ENCODE results near the gene KCNA3.

Gene KCNA3

GRCh38 chr1:110645821-110646735 is 28.7 kb downstream of the KCNA3 start:
- H3K4me1 ChIP-seq (ENCODE audit: control insufficient read depth in 5 of 5, insufficient read depth in 5 of 5, low read length in 5 of 5), result peaks cover 0 to 24% (median 20%) of the 10 kb centered on the region in 5 donors
- H3K9me3 ChIP-seq (ENCODE audit: control insufficient read depth in 5 of 5, low read length in 5 of 5), result no peaks in the 10 kb centered on the region
- H3K27ac ChIP-seq (ENCODE audit: low read depth, low read length), result no peak overlapping the region
- H3K9ac ChIP-seq (ENCODE audit: low read length in 5 of 5), result no peak overlapping the region
- H3K4me3 ChIP-seq (ENCODE audit: low read depth in 1 of 5, low read length in 5 of 5), result no peak overlapping the region
- no peaks in the 10 kb centered on the region for H3K27me3 ChIP-seq (ENCODE audit: control insufficient read depth in 5 of 5, insufficient read depth in 4 of 5, low read length in 5 of 5)
- no peaks in the 10 kb centered on the region for H3K36me3 ChIP-seq (ENCODE audit: control insufficient read depth in 5 of 5, insufficient read depth in 5 of 5, low read length in 5 of 5)

GRCh38 chr1:110645211-110645610 is 29.5 kb downstream of the KCNA3 start:
- H3K36me3 ChIP-seq (ENCODE audit: control insufficient read depth in 5 of 5, insufficient read depth in 5 of 5, low read length in 5 of 5), result no peaks in the 10 kb centered on the region
- H3K27ac ChIP-seq (ENCODE audit: low read depth, low read length), result no peak overlapping the region
- H3K9me3 ChIP-seq (ENCODE audit: control insufficient read depth in 5 of 5, low read length in 5 of 5), result no peaks in the 10 kb centered on the region
- no peak overlapping the region for H3K9ac ChIP-seq (ENCODE audit: low read length in 5 of 5)
- H3K4me3 ChIP-seq (ENCODE audit: low read depth in 1 of 5, low read length in 5 of 5), result no peak overlapping the region
- peaks cover 0 to 24% (median 20%) of the 10 kb centered on the region in 5 donors for H3K4me1 ChIP-seq (ENCODE audit: control insufficient read depth in 5 of 5, insufficient read depth in 5 of 5, low read length in 5 of 5)
- no peaks in the 10 kb centered on the region for H3K27me3 ChIP-seq (ENCODE audit: control insufficient read depth in 5 of 5, insufficient read depth in 4 of 5, low read length in 5 of 5)

GRCh38 chr1:110643879-110644472 is 30.8 kb downstream of the KCNA3 start:
- H3K9ac ChIP-seq (ENCODE audit: low read length in 5 of 5), result no peak overlapping the region
- peaks cover 0 to 24% (median 20%) of the 10 kb centered on the region in 5 donors for H3K4me1 ChIP-seq (ENCODE audit: control insufficient read depth in 5 of 5, insufficient read depth in 5 of 5, low read length in 5 of 5)
- no peaks in the 10 kb centered on the region for H3K9me3 ChIP-seq (ENCODE audit: control insufficient read depth in 5 of 5, low read length in 5 of 5)
- H3K27me3 ChIP-seq (ENCODE audit: control insufficient read depth in 5 of 5, insufficient read depth in 4 of 5, low read length in 5 of 5), result no peaks in the 10 kb centered on the region
- no peak overlapping the region for H3K4me3 ChIP-seq (ENCODE audit: low read depth in 1 of 5, low read length in 5 of 5)
- H3K36me3 ChIP-seq (ENCODE audit: control insufficient read depth in 5 of 5, insufficient read depth in 5 of 5, low read length in 5 of 5), result no peaks in the 10 kb centered on the region
- H3K27ac ChIP-seq (ENCODE audit: low read depth, low read length), result no peak overlapping the region

GRCh38 chr1:110639724-110640386 is 34.9 kb downstream of the KCNA3 start:
- Histone ChIP-seq H3K36me3 (ENCODE audit: control insufficient read depth in 5 of 5, insufficient read depth in 5 of 5, low read length in 5 of 5) (no peaks in the 10 kb centered on the region), H3K4me1 (ENCODE audit: control insufficient read depth in 5 of 5, insufficient read depth in 5 of 5, low read length in 5 of 5) (peaks cover 0 to 15% (median 5%) of the 10 kb centered on the region in 5 donors), H3K4me3 (ENCODE audit: low read depth in 1 of 5, low read length in 5 of 5) (no peak overlapping the region), H3K27me3 (ENCODE audit: control insufficient read depth in 5 of 5, insufficient read depth in 4 of 5, low read length in 5 of 5) (peaks cover 0 to 4% (median 0%) of the 10 kb centered on the region in 5 donors), H3K9ac (ENCODE audit: low read length in 5 of 5) (no peak overlapping the region), H3K27ac (ENCODE audit: low read depth, low read length) (no peak overlapping the region), H3K9me3 (ENCODE audit: control insufficient read depth in 5 of 5, low read length in 5 of 5) (no peaks in the 10 kb centered on the region)

GRCh38 chr1:110638556-110638955 is 36.2 kb downstream of the KCNA3 start:
- Histone ChIP-seq H3K27ac (ENCODE audit: low read depth, low read length) (no peak overlapping the region), H3K9ac (ENCODE audit: low read length in 5 of 5) (no peak overlapping the region), H3K36me3 (ENCODE audit: control insufficient read depth in 5 of 5, insufficient read depth in 5 of 5, low read length in 5 of 5) (no peaks in the 10 kb centered on the region), H3K27me3 (ENCODE audit: control insufficient read depth in 5 of 5, insufficient read depth in 4 of 5, low read length in 5 of 5) (peaks cover 0 to 4% (median 0%) of the 10 kb centered on the region in 5 donors), H3K9me3 (ENCODE audit: control insufficient read depth in 5 of 5, low read length in 5 of 5) (no peaks in the 10 kb centered on the region), H3K4me3 (ENCODE audit: low read depth in 1 of 5, low read length in 5 of 5) (no peak overlapping the region), H3K4me1 (ENCODE audit: control insufficient read depth in 5 of 5, insufficient read depth in 5 of 5, low read length in 5 of 5) (peaks cover 3 to 16% (median 12%) of the 10 kb centered on the region in 5 donors)

GRCh38 chr1:110638058-110638457 is 36.7 kb downstream of the KCNA3 start:
- Histone ChIP-seq H3K27ac (ENCODE audit: low read depth, low read length) (no peak overlapping the region), H3K27me3 (ENCODE audit: control insufficient read depth in 5 of 5, insufficient read depth in 4 of 5, low read length in 5 of 5) (peaks cover 0 to 4% (median 0%) of the 10 kb centered on the region in 5 donors), H3K4me3 (ENCODE audit: low read depth in 1 of 5, low read length in 5 of 5) (no peak overlapping the region), H3K9me3 (ENCODE audit: control insufficient read depth in 5 of 5, low read length in 5 of 5) (no peaks in the 10 kb centered on the region), H3K4me1 (ENCODE audit: control insufficient read depth in 5 of 5, insufficient read depth in 5 of 5, low read length in 5 of 5) (peaks cover 3 to 16% (median 12%) of the 10 kb centered on the region in 5 donors), H3K36me3 (ENCODE audit: control insufficient read depth in 5 of 5, insufficient read depth in 5 of 5, low read length in 5 of 5) (no peaks in the 10 kb centered on the region), H3K9ac (ENCODE audit: low read length in 5 of 5) (no peak overlapping the region)

- peaks cover 0 to 4% (median 0%) of the 10 kb centered on the region in 5 donors for H3K27me3 ChIP-seq (ENCODE audit: control insufficient read depth in 5 of 5, insufficient read depth in 4 of 5, low read length in 5 of 5)
- H3K4me1 ChIP-seq (ENCODE audit: control insufficient read depth in 5 of 5, insufficient read depth in 5 of 5, low read length in 5 of 5), result peaks cover 3 to 16% (median 12%) of the 10 kb centered on the region in 5 donors
- no peaks in the 10 kb centered on the region for H3K36me3 ChIP-seq (ENCODE audit: control insufficient read depth in 5 of 5, insufficient read depth in 5 of 5, low read length in 5 of 5)
- H3K9me3 ChIP-seq (ENCODE audit: control insufficient read depth in 5 of 5, low read length in 5 of 5), result no peaks in the 10 kb centered on the region
- no peak overlapping the region for H3K27ac ChIP-seq (ENCODE audit: low read depth, low read length)
- H3K4me3 ChIP-seq (ENCODE audit: low read depth in 1 of 5, low read length in 5 of 5), result no peak overlapping the region
- H3K9ac ChIP-seq (ENCODE audit: low read length in 5 of 5), result no peak overlapping the region
Observed at GRCh38 chr1:110637475-110637874, 37.3 kb downstream of the KCNA3 start.

GRCh38 chr1:110636149-110636935 is 38.4 kb downstream of the KCNA3 start:
- Histone ChIP-seq H3K27me3 (ENCODE audit: control insufficient read depth in 5 of 5, insufficient read depth in 4 of 5, low read length in 5 of 5) (peaks cover 0 to 4% (median 2%) of the 10 kb centered on the region in 5 donors), H3K4me1 (ENCODE audit: control insufficient read depth in 5 of 5, insufficient read depth in 5 of 5, low read length in 5 of 5) (peaks cover 3 to 16% (median 12%) of the 10 kb centered on the region in 5 donors), H3K9me3 (ENCODE audit: control insufficient read depth in 5 of 5, low read length in 5 of 5) (no peaks in the 10 kb centered on the region), H3K27ac (ENCODE audit: low read depth, low read length) (no peak overlapping the region), H3K9ac (ENCODE audit: low read length in 5 of 5) (no peak overlapping the region), H3K4me3 (ENCODE audit: low read depth in 1 of 5, low read length in 5 of 5) (no peak overlapping the region), H3K36me3 (ENCODE audit: control insufficient read depth in 5 of 5, insufficient read depth in 5 of 5, low read length in 5 of 5) (no peaks in the 10 kb centered on the region)

- no peak overlapping the region for H3K27ac ChIP-seq (ENCODE audit: low read depth, low read length)
- H3K36me3 ChIP-seq (ENCODE audit: control insufficient read depth in 5 of 5, insufficient read depth in 5 of 5, low read length in 5 of 5), result no peaks in the 10 kb centered on the region
- H3K4me1 ChIP-seq (ENCODE audit: control insufficient read depth in 5 of 5, insufficient read depth in 5 of 5, low read length in 5 of 5), result peaks cover 3 to 19% (median 12%) of the 10 kb centered on the region in 5 donors
Observed at GRCh38 chr1:110635434-110635833, 39.3 kb downstream of the KCNA3 start.

More at GRCh38 chr1:110635434-110635833, 39.3 kb downstream of the KCNA3 start:
- Histone ChIP-seq H3K4me3 (ENCODE audit: low read depth in 1 of 5, low read length in 5 of 5) (no peak overlapping the region), H3K9ac (ENCODE audit: low read length in 5 of 5) (no peak overlapping the region), H3K27me3 (ENCODE audit: control insufficient read depth in 5 of 5, insufficient read depth in 4 of 5, low read length in 5 of 5) (peaks cover 0 to 6% (median 4%) of the 10 kb centered on the region in 5 donors), H3K9me3 (ENCODE audit: control insufficient read depth in 5 of 5, low read length in 5 of 5) (no peaks in the 10 kb centered on the region)
